GM19099 (cell line): ENCODE results near the gene KMT2E.

Experiments
- POLR2A ChIP-seq: IDR thresholded peaks from 3 replicates; pipeline ENCODE4 v1.6.1; 2011; ENCODE audit warnings: low read depth; ENCODE audit not compliant: insufficient read length; ENCODE audit errors: extremely low read depth

Gene KMT2E

DNA sequence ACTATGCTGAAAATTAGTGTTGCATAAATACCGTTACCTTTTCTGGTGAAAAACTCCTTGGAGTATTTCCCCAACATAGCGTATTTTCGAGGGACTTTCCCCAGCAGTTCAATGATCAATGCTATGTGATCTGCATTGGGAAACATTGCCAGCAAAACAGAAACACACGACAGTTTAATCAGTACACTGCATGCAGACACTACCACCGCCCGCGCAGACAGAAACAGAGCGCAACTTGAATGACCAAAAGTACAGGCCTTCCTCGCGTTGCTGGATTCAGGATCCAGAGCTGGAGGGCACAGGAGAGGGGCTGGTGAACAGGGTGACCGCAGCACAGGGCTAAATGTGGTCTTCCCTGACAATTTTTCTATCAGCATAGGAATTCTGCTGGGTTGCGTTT, 111.7 kb downstream of the KMT2E start:
- TF ChIP-seq POLR2A = no peak

DNA sequence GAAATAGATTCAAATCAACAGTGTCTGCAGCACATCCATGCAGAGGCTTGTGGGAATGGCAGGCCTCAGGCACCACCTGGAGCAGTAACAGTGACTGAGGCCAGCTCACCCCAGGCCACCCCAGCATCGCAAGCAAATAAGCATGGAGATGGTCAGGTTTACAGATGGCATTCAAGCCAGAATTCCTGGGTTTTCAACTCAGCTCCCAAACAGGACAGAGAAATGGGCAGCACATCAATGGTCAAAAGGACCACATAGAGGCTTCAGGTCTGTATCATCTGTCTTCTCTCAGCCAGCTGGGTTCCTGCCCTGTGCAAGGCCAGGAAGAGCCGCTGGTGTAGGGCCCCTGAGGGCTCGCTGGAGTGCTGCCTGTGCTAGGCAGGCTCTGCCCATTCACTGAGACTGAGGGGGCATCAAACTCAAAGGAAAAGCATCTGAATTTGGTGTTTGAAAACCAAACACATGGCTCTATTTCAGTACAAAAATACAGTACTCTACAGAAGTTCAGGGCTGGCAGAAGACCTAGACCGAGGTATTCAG, 112.5 kb downstream of the KMT2E start:
- no peak for TF ChIP-seq POLR2A

DNA sequence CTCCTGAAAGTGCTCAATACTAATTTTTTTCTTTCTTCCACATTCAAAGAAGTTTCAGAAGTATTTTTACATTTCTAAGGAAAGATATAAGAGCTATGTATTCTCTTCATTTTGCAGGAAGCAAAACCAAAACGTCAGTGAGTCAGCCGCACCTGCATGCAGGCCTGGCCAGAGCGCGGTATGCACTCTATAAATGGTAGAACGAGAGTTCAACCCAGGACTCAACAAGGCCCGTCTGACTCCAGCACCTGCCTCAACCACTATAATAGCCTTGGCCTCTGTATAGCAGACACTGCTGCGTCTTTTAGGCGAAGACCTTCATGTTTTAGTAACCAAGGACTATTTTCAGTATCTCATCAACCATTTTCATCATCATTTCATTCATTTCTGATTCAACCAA, 113.2 kb downstream of the KMT2E start:
- TF ChIP-seq POLR2A = no peak

DNA sequence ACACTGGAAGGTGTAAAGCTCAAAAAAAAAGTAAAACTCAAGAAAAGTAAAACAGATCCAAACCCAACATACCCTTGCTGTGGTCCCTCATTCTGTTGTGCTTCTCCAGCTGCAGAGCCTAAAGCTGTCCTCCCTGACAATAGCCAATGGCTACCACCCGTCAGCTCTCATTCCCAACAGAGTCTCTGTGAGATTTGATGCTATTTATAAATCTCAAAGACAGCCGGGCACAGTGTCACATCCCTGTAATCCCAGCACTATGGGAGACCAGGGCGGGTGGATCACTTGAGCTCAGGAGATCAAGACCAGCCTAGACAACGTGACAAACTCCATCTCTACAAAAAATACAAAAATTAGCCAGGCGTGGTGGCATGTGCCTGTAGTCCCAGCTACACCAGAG, 116.0 kb downstream of the KMT2E start:
- no peak for TF ChIP-seq POLR2A

DNA sequence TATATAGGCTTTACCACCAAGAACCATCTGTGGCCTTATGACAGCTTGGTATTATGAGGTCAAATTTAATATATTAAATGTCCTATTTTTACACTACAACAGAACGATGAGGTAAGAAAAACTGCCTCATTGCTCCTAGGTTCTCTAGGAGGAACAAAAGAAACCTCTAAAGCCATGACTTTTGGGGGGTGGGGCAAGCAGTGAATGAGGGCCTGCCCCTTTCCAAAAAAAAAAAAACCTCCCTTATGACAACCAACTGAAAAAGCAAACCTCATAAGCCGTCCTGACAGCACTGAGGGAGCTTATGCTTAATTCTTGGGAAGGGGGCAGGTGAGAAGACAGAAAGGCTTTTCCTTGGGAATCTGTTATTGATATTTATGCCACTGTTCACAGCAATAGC, 116.6 kb downstream of the KMT2E start:
- TF ChIP-seq POLR2A = no peak

DNA sequence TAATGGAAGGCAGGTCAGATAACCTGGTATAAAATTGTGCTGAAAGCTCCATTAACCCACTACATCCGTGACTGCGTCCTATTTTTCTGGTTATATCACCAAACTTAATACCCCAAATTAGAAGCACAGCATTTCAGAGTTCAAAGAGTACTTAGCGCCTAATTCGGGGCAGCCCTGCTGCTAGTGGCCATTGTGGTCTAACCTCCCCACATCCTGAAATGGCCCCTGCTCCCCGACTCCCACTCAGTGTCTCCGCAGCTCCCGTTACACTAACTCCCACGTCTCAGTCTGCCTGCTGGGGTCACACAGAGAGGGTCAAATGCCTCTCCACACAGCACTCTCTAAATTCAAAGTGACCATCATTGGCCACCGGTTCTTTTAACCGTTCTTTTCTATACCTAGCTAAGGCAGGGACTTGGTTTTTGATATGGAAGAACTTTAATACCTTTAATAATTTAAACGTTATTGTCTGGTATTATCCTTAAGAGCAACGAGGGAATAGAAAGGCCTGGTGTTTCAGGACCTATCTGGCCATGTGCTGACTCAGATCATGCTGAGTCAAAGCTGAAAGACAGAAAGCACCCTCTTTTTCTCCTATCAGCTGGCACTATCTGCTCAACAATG, 117.1 kb downstream of the KMT2E start:
- no peak for TF ChIP-seq POLR2A

DNA sequence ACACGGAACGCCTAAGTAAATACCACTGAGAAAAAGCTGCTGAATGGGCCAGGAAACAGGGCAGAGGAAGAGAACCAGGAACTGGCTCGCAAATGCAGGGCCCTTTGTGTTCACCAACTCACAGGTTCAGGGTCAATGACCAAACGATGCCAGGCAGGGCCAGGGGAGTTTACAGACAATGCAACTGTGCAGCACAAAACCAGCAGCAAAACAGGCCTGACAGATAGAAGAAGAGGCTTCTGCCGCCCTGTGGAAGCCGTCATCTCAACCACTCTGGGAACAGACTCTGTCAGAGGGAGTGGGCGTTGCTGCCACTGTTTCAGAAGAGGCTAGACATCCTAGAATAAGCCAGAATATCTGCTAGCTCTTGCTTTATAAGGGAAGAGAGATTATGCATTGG, 117.9 kb downstream of the KMT2E start:
- no peak for TF ChIP-seq POLR2A

DNA sequence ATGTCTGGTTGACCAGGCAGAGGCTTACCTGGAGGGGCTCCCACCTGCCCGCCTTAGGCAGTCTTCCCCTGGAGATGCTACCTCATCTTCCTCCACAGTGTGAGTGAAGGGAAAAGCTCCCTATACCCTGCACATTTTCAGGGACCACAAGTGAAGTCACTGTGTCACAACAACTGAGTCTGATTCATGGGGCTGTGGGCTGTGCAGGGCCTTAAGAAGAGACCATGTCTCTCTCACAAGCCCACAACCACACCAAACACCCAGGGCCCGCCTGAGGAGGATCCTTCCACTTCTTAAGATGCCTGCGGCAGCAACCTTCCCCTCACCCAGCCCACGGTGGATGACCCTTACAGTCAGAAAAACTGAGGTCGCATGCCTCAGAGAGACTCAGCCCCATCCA, 118.3 kb downstream of the KMT2E start:
- no peak for TF ChIP-seq POLR2A

DNA sequence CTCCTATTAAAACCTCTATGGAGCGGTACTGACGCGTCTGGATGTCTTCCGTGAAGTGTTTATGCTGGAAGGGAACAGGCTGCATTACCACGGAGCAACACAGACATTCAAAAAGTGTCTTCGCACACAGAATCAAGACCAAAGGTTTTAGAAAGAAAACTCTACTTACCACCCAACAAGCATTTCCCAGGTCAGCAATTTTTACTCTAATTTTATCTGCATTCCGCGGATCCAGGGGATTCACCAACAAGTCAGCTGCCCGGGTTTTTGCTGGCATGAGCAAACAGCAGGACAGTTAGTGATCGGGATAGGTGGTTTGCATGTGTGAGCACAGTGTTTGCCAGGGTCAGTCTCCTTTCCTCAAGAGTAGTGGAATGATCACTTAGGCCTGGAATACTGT, 118.8 kb downstream of the KMT2E start:
- no peak for TF ChIP-seq POLR2A

DNA sequence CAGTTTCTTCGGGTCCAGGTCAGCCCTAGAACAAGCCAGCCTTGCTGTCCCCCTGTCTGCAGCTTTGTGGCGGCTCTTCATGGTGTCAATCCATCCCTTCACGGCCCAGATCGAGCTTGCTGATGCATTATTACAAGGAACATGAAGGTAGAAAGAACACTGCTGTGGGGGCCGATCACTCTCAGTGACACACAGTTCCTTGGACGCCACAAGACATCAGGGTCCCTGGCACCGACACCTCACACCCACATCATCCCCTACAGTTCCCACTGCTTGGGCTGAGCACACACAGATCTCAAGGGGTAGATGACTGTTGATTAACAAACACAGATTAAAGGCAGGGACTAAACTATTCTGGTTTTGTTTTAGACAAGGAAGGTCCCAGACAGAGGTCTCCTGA, 119.4 kb downstream of the KMT2E start:
- no peak for TF ChIP-seq POLR2A

DNA sequence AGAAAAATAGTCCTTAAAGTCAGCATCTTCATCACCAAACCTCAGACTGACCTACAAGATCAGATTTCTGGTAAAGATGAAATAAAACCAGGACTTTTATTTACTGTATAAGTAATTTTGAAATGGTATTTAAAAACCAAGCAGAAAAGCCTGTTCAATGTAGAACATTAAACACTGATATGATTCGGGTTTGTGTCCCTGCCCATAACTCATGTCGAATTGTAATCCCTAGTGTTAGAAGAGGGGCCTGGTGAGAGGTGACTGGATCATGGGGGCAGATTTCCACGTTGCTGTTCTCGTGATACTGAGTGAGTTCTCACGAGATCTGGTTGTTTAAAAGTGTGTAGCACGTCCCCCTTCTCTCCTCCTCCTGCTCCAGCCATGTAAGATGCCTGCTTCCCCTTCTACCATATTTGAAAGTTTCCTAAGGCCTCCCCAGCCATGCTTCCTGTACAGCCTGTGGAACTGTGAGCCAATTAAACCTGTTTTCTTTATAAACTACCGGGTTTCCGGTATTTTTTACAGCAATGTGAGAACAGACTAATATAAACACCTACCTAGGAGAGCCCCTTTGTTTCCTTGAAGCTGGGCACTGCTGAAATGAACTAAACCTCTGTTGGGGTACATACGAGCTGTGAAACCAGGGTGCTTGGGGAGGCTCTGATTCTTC, 120.1 kb downstream of the KMT2E start:
- TF ChIP-seq POLR2A = no peak

DNA sequence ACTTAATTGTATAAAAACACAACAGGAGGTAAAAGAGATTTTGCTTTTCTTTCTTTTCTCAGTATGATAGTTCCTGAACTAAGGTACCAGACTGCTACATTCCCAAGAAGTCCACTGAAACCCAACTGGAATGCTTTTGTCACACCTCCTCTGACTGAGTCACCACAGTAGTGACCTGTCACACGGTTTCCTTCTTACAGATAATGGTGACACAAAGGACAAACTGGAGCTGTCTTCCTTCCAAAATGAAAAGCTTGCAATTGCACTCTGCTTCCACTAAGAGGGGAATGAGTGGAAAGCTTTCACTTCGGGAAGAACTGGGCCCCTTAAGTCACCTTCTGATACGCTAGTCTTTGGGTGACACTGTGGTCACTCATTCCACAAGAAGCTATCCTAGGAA, 122.2 kb downstream of the KMT2E start:
- TF ChIP-seq POLR2A = no peak

DNA sequence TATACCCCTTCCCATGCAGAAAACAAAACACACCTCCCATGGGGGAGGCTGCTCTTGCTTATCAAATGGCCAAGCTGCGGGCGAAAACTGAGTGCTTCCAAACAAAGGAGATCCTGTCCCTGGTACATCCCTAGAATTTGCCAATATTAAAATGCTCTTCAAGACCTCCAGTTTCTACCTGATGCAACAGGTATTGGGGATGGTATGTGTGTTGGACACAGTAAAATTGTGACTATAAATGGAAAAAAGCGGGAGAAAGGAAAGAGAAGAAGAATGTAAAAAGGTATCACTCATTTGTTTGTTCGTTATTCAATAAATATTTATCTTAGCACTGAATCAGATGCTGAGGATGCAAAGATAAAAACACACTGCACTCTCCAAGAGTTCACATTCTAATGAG, 123.9 kb downstream of the KMT2E start:
- no peak for TF ChIP-seq POLR2A

DNA sequence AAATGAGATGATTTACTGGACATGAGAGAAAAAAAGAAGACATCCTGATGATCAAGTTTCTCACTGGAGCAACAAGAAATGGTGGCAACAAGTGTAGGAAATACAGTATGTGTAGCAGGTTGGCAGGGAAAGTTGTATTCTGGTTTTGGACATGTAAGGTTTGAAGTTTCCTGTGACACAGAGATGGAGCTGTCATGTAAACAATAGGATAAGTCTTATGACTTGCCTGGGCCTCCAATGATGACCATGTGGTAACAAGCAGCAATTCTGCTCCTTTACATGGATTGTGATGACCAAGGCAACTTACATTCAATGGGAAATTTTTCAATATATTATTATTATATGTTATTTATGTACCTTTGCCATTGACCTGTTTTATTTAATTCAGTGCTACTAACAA, 125.4 kb downstream of the KMT2E start:
- TF ChIP-seq POLR2A = no peak

DNA sequence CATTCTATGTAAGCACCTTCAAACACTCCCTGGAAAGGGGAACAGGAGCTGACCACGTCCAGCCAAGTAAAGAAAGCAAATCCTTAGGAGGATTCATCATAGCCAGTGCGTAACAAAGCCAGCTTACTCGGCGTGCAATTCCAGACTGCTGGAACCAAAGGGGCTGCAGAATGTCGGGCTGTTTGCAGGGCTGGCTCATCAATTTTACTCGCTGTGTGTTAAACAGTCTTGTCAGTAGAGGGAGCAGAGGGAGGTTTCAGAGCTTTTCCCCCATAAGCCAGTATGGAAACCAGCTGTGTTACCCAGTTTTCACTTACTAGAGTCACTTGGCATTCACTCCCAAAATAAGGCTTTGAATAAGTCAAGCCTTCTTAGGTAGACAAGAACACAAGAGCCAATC, 127.1 kb downstream of the KMT2E start:
- TF ChIP-seq POLR2A = no peak

DNA sequence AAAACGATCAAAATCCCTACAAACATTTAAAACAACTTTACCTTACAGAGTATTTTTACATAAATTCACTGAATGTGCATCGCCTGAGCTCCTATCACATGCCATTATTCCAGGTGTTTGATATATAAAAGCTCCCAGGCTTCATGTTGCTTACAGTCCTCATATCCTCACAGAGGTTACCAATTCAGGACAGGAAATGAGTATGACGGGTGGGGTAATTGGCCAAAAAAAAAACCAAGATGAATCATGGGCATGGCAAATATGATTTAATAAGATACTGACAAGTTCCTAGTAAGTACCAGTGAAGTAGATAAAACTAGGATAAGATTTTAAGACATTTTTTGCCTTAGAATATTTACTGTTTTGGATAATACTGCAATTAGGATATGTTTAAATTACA, 135.8 kb downstream of the KMT2E start:
- no peak for TF ChIP-seq POLR2A

DNA sequence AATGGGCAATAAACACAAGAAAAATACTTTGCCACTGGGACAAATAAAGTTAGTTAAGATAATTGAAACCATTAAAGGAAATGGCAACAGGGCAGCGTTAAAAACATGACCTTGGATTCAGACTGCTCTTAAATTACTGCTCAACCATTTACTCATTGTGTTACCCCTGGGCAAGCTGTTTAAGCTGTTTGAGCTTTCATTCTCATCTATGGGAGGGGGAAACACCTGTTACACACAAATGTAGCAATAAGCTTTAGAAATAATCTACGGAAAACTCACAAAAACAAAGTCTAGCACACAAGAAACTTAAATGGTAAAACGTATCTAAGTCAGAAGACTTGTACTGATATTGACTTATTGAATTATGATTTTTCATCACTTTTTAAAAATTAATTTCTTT, 137.1 kb downstream of the KMT2E start:
- TF ChIP-seq POLR2A = no peak
